BJ (cell line): Measurements from ENCODE around the gene ARL8A. TPM values are rescaled to one million over a fixed set of nuclear protein-coding genes. Genes with fewer than 3 reads are reported as not detected.
"Not testable (repeated sequence)": the region's sequence is repeated elsewhere in the genome, so short reads cannot be mapped to it uniquely, and the experiment has no call there.

Source experiments
- CTCF ChIA-PET: fragments of 350-600 bp; formaldehyde crosslinking; extraction: SDS; loops from one replicate; lab custom pipeline; 2021; ENCODE audit warnings: antibody characterized with exemption, inconsistent platforms; lab: Yijun Ruan, JAX
- POLR2A ChIA-PET: fragments of 300-600 bp; sonication (Branson Sonifier 250); formaldehyde crosslinking; extraction: SDS; loops from one replicate; lab custom pipeline; 2021; ENCODE audit warnings: antibody characterized with exemption; lab: Charles Lee
- DNase-seq: peaks from one replicate; pipeline ENCODE4 v3.0.0-alpha.2; 2011; ENCODE audit warnings: low read depth
- H3K27me3 ChIP-seq: 2 replicates; pipeline ENCODE4 v1.6.0; 2011; ENCODE audit warnings: low read length; ENCODE audit not compliant: control insufficient read depth, insufficient read depth
- H3K36me3 ChIP-seq: 2 replicates; pipeline ENCODE4 v1.5.1; 2011; ENCODE audit warnings: low read length; ENCODE audit not compliant: control insufficient read depth, insufficient read depth
- H3K4me3 ChIP-seq: 2 replicates; pipeline ENCODE4 v1.5.1; 2011; ENCODE audit warnings: low read depth, mild to moderate bottlenecking, control low read depth, low read length
- CTCF ChIP-seq: IDR thresholded peaks from 2 replicates; pipeline ENCODE4 v1.5.1; 2011; ENCODE audit warnings: low read depth, mild to moderate bottlenecking, control low read depth, inconsistent platforms, low read length, moderate library complexity; ENCODE audit not compliant: insufficient read depth
- polyA plus RNA-seq: library from polyadenylated mRNA; depleted of rRNA; stranded (reverse); fragments of >200 nt; gene quantifications from 2 replicates; pipeline ENCODE4 v1.2.3, GENCODE V29; 2011

ARL8A gene
- polyA plus RNA-seq, 1 experiment = 76.6 TPM

- POLR2A ChIA-PET = no interaction called here
- peaks cover 11% of the 10 kb centered on the region for H3K27me3 ChIP-seq
- CTCF ChIA-PET = interaction anchor here (0.6 kb wide), 1 partner anchor 89 kb away, joined by 3 read pairs; no protein-coding TSS in a partner anchor
- H3K4me3 ChIP-seq = no peak overlapping the region
- no peak for TF ChIP-seq CTCF
- no peak for DNase-seq
- no peaks in the 10 kb centered on the region for H3K36me3 ChIP-seq
Measured at GRCh38 chr1:202148391-202148790, 3.9 kb upstream of the ARL8A start.

GRCh38 chr1:202146993-202147392 lies 2.5 kb upstream of the ARL8A start:
- CTCF ChIA-PET = interaction anchor here (1.3 to 1.6 kb wide), 2 partner anchors 8 to 38 kb away, joined by 4 read pairs; no protein-coding TSS in a partner anchor
- H3K4me3 ChIP-seq = no peak overlapping the region
- no peak for TF ChIP-seq CTCF
- H3K36me3 ChIP-seq = no peaks in the 10 kb centered on the region
- H3K27me3 ChIP-seq = peaks cover 8% of the 10 kb centered on the region
- POLR2A ChIA-PET = no interaction called here
- no peak for DNase-seq

DNA sequence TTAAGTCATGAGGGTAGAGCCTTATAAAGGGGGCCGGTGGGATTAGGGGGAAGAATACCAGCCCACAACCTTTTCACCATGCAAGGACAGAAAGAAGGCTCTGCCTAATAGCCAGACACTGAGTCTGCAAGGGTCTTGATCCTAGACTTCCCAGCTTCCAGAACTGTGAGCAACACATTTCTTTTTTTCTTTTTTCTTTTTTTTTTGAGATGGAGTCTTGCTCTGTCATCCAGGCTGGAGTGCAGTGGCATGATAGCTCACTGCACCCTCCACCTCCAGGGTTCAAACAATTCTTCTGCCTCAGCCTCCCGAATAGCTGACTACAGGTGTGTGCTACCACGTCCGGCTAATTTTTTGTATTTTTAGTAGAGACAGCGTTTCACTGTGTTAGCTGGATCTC lies 1.7 kb upstream of the ARL8A start:
- CTCF ChIA-PET = interaction anchor here (0.7 to 1.6 kb wide), 5 partner anchors 8 to 46 kb away, joined by 3 to 4 read pairs (median 4); partner anchors contain the start of gene PTPN7
- TF ChIP-seq CTCF = no peak
- no peak overlapping the region for H3K4me3 ChIP-seq
- POLR2A ChIA-PET = no interaction called here
- no peak for DNase-seq
- H3K27me3 ChIP-seq = peaks cover 8% of the 10 kb centered on the region
- H3K36me3 ChIP-seq = no peaks in the 10 kb centered on the region

DNA sequence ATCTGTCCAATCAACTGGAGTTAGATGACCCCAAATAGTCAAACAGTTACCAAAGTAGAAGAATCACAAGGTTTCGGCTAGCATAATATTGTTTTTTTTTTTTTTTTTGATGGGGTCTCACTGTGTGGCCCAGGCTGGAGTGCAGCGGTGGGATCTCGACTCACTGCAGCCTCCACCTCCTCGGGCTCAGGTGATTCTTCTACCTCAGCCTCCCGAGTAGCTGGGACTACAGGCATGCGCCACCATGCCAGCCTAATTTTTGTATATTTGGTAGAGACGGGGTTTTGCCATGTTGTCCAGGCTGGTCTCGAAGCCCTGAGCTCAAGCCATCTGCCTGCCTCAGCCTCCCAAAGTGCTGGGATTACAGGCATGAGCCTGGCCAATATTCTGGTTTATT lies 1.2 kb upstream of the ARL8A start:
- DNase-seq, H3K36me3 ChIP-seq, H3K27me3 ChIP-seq, H3K4me3 ChIP-seq, POLR2A ChIA-PET: not testable (repeated sequence)
- CTCF ChIA-PET = interaction anchor here (0.7 to 1.6 kb wide), 4 partner anchors 9 to 47 kb away, joined by 3 to 4 read pairs (median 4); partner anchors contain the start of gene PTPN7

- ChIA-PET POLR2A (no interaction called here), CTCF (interaction anchor here (0.7 to 1.6 kb wide), 5 partner anchors 10 to 48 kb away, joined by 3 to 4 read pairs (median 3); partner anchors contain the start of genes LGR6 and PTPN7)
- no peak for TF ChIP-seq CTCF
- Histone ChIP-seq H3K27me3 (peaks cover 4% of the 10 kb centered on the region), H3K4me3 (peak overlapping the region; percentile 76), H3K36me3 (no peaks in the 10 kb centered on the region)
- no peak for DNase-seq
Measured at GRCh38 chr1:202145068-202145743, 669 bp upstream of the ARL8A start.
